GM19468 (cell line): ENCODE results near the gene COMMD7.
"Not testable (repeated sequence)": the region's sequence is repeated elsewhere in the genome, so short reads cannot be mapped to it uniquely, and the experiment has no call there.

ENCODE experiments used
- ATAC-seq: cut with Tn5 transposase; IDR thresholded peaks from one replicate; pipeline ENCODE4 v1.9.1; 2021; ENCODE audit warnings: mild to moderate bottlenecking, moderate library complexity, moderate number of reproducible peaks; ENCODE audit not compliant: unreplicated experiment; ENCODE audit errors: extremely low read depth

The COMMD7 gene

GRCh38 chr20:32767418-32768198 is 24.3 kb upstream of the COMMD7 start:
- no peak for ATAC-seq

DNA sequence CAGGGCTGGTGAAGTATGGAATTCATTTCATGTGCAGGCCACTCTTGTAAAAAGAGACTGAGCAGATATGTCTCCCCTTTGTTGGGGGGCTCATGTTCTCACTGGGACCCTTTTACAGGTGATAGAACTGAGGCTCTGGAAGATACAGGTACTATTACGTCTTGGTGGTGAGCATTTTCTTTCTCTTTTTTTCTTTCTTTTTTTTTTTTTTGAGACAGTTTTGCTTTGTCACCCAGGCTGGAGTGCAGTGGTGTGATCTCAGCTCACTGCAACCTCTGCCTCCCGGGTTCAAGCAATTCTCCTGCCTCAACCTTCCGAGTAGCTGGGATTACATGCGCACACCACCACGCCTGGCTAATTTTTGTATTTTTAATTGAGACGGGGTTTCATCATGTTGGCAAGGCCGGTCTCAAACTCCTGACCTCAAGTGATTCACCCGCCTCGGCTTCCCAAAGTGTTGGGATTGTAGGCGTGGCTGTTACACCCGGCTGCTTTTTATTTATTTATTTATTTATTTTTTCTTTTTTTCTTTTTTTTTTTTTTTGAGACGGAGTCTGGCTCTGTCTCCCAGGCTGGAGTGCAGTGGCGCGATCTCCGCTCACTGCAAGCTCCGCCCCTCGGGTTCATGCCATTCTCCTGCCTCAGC is 22.1 kb upstream of the COMMD7 start:
- not testable (repeated sequence) for ATAC-seq

DNA sequence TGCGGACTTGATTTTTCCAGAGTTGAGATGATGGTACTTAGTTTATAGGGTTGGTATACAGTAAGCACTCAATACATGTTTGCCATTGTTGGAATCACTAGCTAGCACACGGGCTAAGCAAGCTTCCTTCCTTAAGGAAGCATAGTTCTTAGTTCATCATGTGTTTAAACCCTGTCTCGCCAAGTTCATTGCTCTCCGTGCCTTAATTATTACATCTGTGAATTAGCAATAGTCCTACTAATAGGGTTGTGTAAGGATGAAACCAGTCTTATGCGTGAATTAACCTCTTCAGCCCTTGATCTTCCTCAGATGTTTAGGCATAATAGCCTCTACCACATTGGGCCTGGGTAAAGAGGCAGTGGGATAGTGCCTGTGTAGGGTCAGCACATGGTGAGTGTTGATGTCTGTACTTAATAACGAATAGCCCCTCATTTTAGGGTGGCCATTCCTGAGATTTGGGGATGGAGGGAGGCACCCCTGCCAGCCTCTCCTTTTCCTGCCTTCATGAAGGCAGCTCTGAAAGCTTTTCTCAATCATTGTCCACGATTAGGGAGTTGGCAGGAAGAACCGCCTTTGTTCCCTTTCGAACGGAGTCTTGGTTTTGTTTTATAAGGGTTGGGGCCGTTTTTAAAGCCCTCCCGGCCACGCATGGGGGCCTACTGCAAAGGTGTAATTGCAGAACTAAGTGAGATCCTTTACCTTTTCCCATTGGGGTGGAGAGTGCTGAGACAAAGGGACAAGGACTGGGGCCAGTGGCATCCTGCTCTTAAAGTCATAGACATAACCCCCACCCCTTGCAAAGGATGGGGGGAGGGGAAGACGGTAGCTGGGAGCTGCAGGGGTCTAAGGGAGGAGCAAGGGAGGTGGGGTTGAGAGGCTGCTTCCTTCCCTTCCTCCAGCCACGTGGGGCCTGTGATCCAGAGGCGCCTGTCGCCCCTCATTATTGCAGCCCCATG is 21.0 kb upstream of the COMMD7 start:
- no peak for ATAC-seq

GRCh38 chr20:32763202-32764004 is 20.1 kb upstream of the COMMD7 start:
- no peak for ATAC-seq

- no peak for ATAC-seq
These were observed 19.5 kb upstream of the COMMD7 start for GRCh38 chr20:32762754-32763201.

- ATAC-seq: peak; percentile 41
These were observed 18.8 kb upstream of the COMMD7 start, which contains the start of gene DNMT3B for GRCh38 chr20:32761831-32762753. Gene DNMT3B, plus strand, starts transcription at chr20:32762385. Its CDS starts 17,939 bp downstream, at chr20:32780324.

- no peak for ATAC-seq
These were observed 18.2 kb upstream of the COMMD7 start for GRCh38 chr20:32761417-32761830.

DNA sequence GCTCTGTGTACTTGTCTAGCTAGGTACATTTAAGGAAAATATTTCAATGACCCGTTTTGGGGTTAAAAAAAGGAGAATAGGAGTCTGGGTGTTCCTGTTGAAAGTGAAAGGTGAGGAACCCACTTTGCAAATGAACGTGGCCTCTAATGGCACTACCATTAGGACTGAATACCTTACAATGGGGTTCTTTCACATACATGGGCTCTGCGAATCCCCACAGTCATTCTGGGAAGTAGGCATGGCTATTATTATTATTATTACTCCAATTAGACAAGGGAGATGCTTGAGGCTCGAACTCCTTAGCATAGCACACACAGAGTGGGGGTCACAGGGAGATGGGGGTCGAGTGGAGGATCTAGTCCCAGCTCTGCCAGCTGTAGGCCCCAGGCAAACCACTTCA is 12.9 kb upstream of the COMMD7 start:
- no peak for ATAC-seq

DNA sequence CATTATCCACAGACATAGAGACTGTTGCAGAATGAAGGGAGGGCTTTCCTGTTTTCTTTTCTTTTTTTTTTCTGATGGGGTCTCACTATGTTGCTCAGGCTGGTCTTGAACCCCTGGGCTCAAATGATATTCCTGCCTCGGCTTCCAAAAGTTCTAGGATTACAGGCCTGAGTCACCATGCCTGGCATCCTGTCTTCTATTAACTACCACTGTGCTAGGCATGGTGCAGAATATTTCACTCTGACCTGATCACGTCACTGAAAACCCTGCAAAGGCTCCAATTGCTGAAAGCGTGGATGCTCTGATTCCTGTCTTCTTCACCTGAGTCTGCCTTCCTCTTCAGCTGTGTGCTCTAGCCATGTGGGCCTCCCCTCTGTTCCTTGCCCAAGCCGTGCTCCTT is 10.5 kb upstream of the COMMD7 start:
- no peak for ATAC-seq

DNA sequence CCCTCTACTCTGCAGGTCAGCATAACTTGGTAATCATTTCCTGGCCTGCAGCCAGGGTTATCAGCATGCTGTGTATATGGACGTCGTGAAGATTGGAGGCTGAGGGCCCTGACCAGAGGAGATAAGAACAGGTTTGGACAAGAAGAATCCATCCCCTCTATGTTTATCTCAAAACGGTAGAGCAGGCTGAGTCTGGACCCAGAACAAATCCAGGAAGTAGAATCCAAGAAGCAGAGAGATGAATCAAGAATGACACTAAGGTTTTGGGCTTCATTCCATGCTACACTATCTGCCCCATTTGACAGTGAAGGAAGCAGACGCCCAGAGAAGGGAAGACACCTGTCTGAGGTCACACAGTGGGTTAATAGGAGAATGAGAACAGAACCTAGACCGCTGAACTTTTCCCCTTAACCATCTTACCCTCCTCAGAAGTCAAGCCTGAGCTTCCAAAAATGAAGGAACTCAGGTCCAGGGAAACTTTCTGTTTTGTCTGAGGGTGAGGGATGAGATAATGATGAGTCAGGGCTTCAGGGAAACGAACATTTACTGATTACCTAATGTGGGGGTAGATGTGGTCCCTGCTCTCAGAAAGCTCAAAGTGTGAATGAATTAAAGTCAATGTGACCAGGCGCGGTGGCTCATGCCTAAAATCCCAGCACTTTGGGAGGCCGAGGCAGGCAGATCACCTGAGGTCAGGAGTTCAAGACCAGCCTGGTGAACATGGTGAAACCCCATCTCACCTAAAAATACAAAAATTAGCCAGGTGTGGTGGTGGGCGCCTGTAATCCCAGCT is 9.4 kb upstream of the COMMD7 start:
- ATAC-seq: no peak

DNA sequence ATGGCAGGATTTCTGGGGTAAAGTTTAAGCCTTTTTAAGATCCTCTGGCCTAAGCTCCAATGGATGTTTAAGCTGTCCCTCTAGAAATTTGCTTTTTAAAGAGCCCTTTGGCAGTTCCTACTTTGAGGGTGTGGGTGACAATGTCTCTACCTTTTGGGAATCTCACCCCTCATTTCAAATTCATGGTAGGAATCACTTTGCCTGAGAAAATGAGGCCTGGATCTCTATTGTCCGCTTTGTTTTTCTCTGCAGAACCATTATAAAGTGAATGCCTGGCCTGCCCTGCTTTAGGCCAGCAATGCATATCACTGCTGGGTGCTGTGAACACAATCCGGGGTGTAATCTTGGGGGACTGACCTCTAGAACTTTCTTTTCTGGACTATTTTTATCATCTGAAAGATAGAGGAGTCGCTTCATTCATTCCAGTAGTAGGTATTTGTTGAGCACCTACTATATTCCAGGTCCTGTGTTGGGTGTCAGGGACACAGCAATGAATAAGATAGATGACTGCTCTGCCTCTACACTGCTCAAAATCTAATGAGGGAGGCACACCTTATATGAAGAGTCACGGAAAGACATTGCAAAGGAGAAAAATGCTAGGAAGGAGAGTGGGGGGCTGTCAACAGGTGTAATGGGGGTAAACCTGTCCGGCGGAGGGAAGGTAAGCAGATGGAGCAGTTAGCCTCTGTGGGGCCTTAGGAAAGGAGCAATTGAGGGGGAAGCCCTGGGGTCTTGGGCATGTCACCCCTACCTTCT is 8.6 kb upstream of the COMMD7 start:
- no peak for ATAC-seq

DNA sequence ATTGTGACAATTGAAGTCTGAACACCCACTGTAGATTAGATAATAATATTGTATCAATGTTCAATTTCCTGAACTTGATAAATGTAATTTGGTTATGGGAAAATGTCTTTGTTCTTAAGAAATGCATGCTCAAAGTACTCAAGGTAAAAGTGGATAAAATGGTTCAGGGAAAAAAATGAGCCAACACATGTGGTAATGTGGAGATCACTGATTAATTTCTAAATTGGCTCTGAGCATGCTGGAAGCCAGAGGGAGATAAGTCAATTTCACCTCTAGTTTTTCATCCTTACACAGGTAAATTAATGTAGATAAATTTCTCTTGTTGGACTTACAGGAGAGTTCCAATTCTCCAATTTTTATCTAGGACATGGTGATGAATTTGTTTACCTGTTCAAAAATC is 8.0 kb upstream of the COMMD7 start:
- ATAC-seq: no peak

DNA sequence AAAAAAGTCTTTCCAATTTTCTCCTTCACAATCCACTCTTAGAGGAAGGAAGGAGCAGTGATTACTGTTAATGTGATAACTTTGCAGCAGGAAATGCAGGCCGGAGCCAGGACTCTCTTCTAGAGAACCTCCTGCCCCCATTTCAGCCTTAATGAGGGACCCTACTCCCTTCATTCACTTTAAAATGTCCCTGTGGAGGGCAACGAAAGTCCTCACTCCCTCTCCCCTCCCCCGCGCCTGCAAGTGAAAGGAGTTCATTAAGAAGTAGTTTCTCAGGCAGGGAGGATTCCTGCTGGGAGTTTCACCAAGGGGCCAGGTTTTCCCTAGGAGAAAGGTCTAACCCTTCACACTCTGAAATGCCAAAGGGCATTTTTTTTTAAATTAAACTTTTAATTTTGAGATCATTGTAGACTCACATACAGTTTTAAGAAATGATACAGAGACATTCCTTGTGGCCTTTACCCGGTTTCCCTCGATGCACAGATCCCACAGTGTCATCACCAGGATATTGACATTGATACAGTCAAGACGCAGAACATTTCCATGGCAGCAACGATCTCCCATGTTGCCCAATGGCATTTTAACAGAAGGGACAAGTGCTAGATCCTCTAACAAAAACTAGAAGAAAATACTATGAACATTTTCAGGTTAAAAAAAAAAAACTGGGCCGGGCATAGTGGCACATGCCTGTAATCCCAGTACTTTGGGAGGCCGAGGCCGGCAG is 6.8 kb upstream of the COMMD7 start:
- ATAC-seq: no peak

DNA sequence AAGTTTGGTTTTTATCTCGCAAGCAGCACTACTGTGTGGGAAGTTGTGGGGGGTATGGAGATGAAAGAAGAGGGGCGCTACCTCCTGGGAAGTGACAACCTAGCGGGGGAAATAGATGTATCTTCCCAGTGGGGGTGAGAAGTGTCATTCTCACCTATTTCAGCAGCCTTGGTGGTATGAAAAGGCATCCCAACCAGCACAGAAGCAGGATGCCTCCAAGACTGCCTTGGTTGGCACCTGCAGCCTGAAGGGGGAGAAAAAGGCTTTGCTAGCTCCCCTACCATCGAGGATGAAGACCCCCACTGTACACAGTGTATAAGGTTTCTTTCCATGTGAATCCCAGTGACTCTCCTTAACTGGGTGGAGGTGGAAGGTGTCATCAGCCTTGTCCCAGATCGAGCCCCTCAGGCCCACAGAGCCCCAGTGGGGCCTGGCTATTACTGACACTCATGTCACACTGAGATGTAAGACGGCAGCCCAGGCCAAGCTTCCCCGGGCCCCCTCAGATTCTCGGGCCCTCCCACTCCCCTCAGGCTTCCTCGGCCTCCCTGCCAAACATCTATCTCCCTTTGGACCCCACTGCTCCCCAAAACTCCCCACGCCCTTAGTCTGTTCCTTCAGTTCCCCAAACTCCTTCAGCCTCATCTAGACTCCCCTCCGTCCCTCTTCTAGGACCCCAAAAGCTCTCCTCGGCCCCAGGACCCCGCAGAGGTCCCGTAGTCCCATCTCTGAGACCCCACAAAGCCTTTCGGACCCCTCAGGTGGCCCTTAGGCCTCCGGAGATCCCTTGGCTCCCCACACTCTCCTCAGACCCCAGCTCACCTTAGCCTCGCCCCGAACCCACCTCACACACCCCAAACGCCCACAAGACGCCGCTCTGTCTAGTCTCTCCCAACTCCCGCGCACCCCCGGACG is 688 bp downstream of the COMMD7 start:
- no peak for ATAC-seq

DNA sequence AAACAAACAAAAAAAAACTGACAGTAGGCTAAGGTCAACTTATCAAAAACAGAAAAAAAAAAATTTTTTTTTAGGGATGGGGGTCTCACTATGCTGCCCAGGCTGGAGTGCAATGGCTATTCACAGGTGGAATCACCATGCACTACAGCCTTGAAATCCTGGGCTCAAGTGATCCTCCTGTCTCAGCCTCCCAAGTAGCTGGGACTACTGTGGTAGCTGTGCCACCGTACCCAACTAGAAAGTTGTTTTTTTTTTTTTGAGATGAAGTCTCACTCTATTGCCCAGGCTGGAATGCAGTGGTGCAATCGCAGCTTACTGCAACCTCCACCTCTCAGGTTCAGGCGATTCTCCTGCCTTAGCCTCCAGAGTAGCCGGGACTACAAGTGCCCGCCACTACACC is 2.1 kb downstream of the COMMD7 start:
- ATAC-seq: no peak
